RWPE1 (cell line): Measurements from ENCODE around the gene NFAT5.
"Not testable (repeated sequence)": the region's sequence is repeated elsewhere in the genome, so short reads cannot be mapped to it uniquely, and the experiment has no call there.

ENCODE experiments used
- CTCF ChIA-PET: fragments of 350-600 bp; sonication (Branson Sonifier 250); formaldehyde crosslinking; extraction: SDS; loops from one replicate; lab custom pipeline; 2021; lab: Yijun Ruan, JAX
- POLR2A ChIA-PET: fragments of 400-600 bp; formaldehyde crosslinking; extraction: SDS; loops from one replicate; lab custom pipeline; 2020; ENCODE audit warnings: antibody characterized with exemption; ENCODE audit not compliant: low non-redundant PET; lab: Yijun Ruan, JAX
- DNase-seq: peaks from one replicate; pipeline ENCODE4 v3.0.0; 2012; ENCODE audit warnings: low spot score
- H3K27ac ChIP-seq: fragments of 450-650 bp; 2 replicates; pipeline ENCODE4 v1.5.1; 2017
- CTCF ChIP-seq: fragments of 450-650 bp; conservative IDR thresholded peaks from 2 replicates; pipeline ENCODE4 v1.5.1; 2017; ENCODE audit warnings: low read depth, mild to moderate bottlenecking

NFAT5 gene

GRCh38 chr16:69725480-69726312 lies 159.9 kb downstream of the NFAT5 start:
- ChIA-PET POLR2A (interaction anchor here (0.6 to 1.0 kb wide), 2 partner anchors 11 to 157 kb away, joined by 3 read pairs; no protein-coding TSS in a partner anchor), CTCF (interaction anchor here (0.8 to 1.4 kb wide), 2 partner anchors 29 kb away, joined by 3 to 7 read pairs; partner anchors contain the start of gene NOB1)
- H3K27ac ChIP-seq, result peak overlapping the region; percentile 98
- TF ChIP-seq CTCF, result no peak
- no peak for DNase-seq

- ChIA-PET POLR2A (interaction anchor here (0.6 kb wide), 2 partner anchors 158 to 562 kb away, joined by 3 to 10 read pairs; no protein-coding TSS in a partner anchor), CTCF (interaction anchor here (0.7 to 0.8 kb wide), 2 partner anchors 28 to 1217 kb away, joined by 3 read pairs; partner anchors contain the start of gene NOB1)
- peak within 1 kb of the TSS; percentile 98 for H3K27ac ChIP-seq
- TF ChIP-seq CTCF, result no peak
- DNase-seq, result peak; percentile 96
Measured at GRCh38 chr16:69726313-69727060, 160.7 kb downstream of the NFAT5 start, which contains the start of gene NQO1. Gene NQO1 (minus strand): TSS chr16:69726560. CDS start chr16:69726439, 121 bp downstream.

DNA sequence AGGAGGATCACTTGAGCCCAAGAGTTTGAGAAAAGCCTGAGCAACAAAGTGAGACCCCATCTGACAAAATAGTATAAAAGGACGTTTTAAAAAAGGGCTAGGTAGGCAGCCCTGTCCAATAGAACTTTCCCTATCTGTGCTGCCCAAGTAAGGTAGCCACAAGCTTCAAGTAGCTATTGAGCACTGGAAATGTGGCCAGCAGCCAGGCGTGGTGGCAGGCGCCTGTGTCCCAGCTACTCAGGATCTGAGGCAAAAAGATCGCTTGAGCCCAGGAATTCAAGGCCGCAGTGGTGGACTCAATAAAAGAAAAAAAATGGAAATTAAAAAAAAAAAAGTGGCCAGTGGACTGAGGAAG lies 162.1 kb downstream of the NFAT5 start:
- ChIA-PET CTCF (no interaction called here), POLR2A (interaction anchor here (1.0 kb wide), 1 partner anchor 27 kb away, joined by 3 read pairs; the partner anchor contains the start of gene NOB1)
- TF ChIP-seq CTCF, result no peak

GRCh38 chr16:69729030-69729429 lies 163.3 kb downstream of the NFAT5 start:
- ChIA-PET POLR2A (interaction anchor here (0.7 kb wide), 1 partner anchor 12 kb away, joined by 3 read pairs; no protein-coding TSS in a partner anchor), CTCF (interaction anchor here (0.5 to 0.7 kb wide), 3 partner anchors 12 to 26 kb away, joined by 3 to 4 read pairs (median 3); partner anchors contain the start of gene NOB1)
- H3K27ac ChIP-seq, result peak overlapping the region; percentile 98
- not testable (repeated sequence) for DNase-seq

More for the DNA sequence above, 162.1 kb downstream of the NFAT5 start:
- DNase-seq, result no peak
- H3K27ac ChIP-seq, result peak overlapping the region; percentile 98

GRCh38 chr16:69731280-69731679 lies 165.5 kb downstream of the NFAT5 start:
- DNase-seq, H3K27ac ChIP-seq, POLR2A ChIA-PET, CTCF ChIA-PET: not testable (repeated sequence)

DNA sequence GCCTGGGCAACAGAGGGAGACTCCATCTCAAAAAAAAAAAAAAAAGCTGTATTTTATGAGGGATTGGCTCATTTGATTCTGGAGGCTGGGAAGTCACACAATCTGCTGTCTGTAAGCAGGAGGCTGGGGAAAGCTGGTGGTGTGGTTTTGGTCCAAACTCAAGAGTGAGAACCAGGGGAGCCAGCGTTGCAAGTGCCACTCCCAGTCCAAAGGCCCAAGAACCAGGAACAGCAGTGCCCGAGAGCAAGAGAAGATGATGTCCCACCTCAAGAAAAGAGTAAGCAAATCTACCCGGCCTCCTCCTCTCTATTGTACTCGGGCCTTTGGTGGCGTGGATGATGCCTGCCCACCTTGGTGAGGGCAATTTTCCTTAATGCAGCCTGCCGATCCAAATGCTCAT lies 166.3 kb downstream of the NFAT5 start:
- no peak overlapping the region for H3K27ac ChIP-seq
- DNase-seq, result no peak
- TF ChIP-seq CTCF, result no peak
- CTCF ChIA-PET, result interaction anchor here (0.7 kb wide), 1 partner anchor 22 kb away, joined by 8 read pairs; the partner anchor contains the start of gene NOB1
- POLR2A ChIA-PET, result interaction anchor here (0.5 kb wide), 1 partner anchor 311 kb away, joined by 3 read pairs; no protein-coding TSS in a partner anchor

DNA sequence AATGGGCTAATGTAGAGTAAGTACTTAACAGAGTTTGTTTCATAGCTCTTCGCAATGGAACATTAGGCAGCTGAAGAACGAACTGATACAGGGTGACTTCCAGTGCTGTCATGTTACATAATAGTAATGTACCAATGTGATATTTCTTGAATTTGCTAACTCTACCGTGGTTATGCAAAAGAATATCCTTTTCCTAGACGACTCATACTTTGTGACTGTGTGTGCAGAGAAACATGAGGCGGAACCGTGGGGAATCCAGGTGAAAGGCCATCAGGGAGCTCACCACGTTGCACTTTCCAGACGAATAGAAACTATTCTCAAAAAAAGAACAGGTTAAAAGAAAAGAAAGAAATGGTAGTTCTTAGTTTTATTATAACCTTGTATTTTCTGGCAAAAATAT lies 175.8 kb downstream of the NFAT5 start:
- DNase-seq, result no peak
- POLR2A ChIA-PET, result interaction anchor here (0.6 kb wide), 1 partner anchor 12 kb away, joined by 3 read pairs; no protein-coding TSS in a partner anchor
- no peak for TF ChIP-seq CTCF
- CTCF ChIA-PET, result interaction anchor here (1.1 kb wide), 1 partner anchor 13 kb away, joined by 9 read pairs; the partner anchor contains the start of gene NOB1
- peak overlapping the region; percentile 73 for H3K27ac ChIP-seq
